ENCODE data around the gene HOMER2.

DNA sequence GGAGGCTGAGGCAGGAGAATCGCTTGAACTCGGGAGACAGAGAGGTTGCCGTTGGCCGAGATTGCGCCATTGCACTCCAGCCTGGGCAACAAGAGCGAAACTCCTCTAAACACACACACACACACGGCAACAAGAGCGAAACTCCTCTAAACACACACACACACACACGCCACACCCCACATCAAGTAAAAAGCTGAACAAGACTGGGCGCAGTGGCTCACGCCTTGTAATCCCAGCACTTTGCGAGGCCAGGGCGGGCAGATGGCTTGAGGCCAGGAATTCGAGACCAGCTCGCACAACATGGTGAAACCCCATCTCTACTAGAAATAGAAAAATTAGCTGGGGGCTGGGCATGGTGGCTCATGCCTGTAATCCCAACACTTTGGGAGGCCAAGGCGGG lies 49.0 kb downstream of the HOMER2 start:
- TF ChIP-seq MAFK (IDR thresholded peaks at IDR 0.05; ENCODE audit: low read length) (no peak), BRF2 (IDR thresholded peaks at IDR 0.05; ENCODE audit: borderline replicate concordance, insufficient read depth, insufficient read length) (no peak), LEF1 (IDR thresholded peaks at IDR 0.05) (no peak), ZFP36 (IDR thresholded peaks at IDR 0.05; ENCODE audit: low read depth, low read length, partially characterized antibody) (no peak), MLLT1 (IDR thresholded peaks at IDR 0.05) (no peak), ATF2 (CRISPR knock-in tag; IDR thresholded peaks at IDR 0.05) (no peak), GATA2 (CRISPR knock-in tag; IDR thresholded peaks at IDR 0.05) (no peak), USF2 (CRISPR knock-in tag; IDR thresholded peaks at IDR 0.05) (no peak)

All from K562 (cell line).